K562 (cell line): Measurements from ENCODE around the gene FOXP3. TPM values are rescaled to one million over a fixed set of nuclear protein-coding genes. Genes with fewer than 3 reads are reported as not detected.

Experiments
- ATF7 ChIP-seq: fragments of 450-650 bp; IDR thresholded peaks from 2 replicates; pipeline ENCODE4 v1.7.1; 2014; ENCODE audit warnings: mild to moderate bottlenecking, moderate library complexity
- CTBP1 ChIP-seq: fragments of 450-650 bp; IDR thresholded peaks from 2 replicates; pipeline ENCODE4 v1.6.1; 2016; ENCODE audit warnings: borderline replicate concordance
- FOS ChIP-seq: IDR thresholded peaks from 3 replicates; pipeline ENCODE4 v1.6.1; 2011; ENCODE audit not compliant: insufficient read length; ENCODE audit errors: extremely low read depth
- RNF2 ChIP-seq: sonication (generic); IDR thresholded peaks from 2 replicates; pipeline ENCODE4 v1.6.1; 2016
- SIN3A ChIP-seq, 2 experiments: fragments of 150-350 bp in 1 of 2; IDR thresholded peaks; 2 replicates each; pipeline ENCODE4 v1.6.1; 2011 to 2016; ENCODE audit warnings: borderline replicate concordance in 2 of 2, low read depth in 2 of 2, low read length in 2 of 2, mild to moderate bottlenecking in 2 of 2, moderate library complexity in 2 of 2; ENCODE audit not compliant: control insufficient read depth in 1 of 2
- TAF1 ChIP-seq: IDR thresholded peaks from 2 replicates; pipeline ENCODE4 v1.6.1; 2011; ENCODE audit warnings: mild to moderate bottlenecking, low read length, moderate library complexity; ENCODE audit not compliant: insufficient read depth, control insufficient read depth, severe bottlenecking; ENCODE audit errors: extremely low read depth
- TAF7 ChIP-seq: fragments of 450-650 bp; IDR thresholded peaks from 2 replicates; pipeline ENCODE4 v1.6.1; 2016; ENCODE audit warnings: missing genetic modification characterization, missing compliant biosample characterization
- ZNF274 ChIP-seq: IDR thresholded peaks from 2 replicates; pipeline ENCODE4 v1.6.1; 2011; ENCODE audit warnings: low read depth, mild to moderate bottlenecking, low read length, moderate library complexity, borderline replicate concordance
- ZSCAN29 ChIP-seq: fragments of 450-650 bp; IDR thresholded peaks from 2 replicates; pipeline ENCODE4 v1.6.1; 2017
- polyA plus RNA-seq, 8 experiments: library from polyadenylated mRNA; depleted of rRNA in 4 of 8; stranded (reverse) in 5 of 8; unstranded in 3 of 8; fragments of >200 nt; fragmentation: Nextera tagmentation in 2 of 8; fragmentation: Illumina TruSeq in 1 of 8; extraction: Ambion mirVana in 2 of 8; extraction: Trizol in 1 of 8; gene quantifications; 2 replicates each; pipeline versions ENCODE4 v1.2.1 to v1.2.3, GENCODE V29; 2011 to 2014; ENCODE audit warnings: inconsistent platforms in 1 of 8, missing spikeins in 1 of 8
- total RNA-seq, 7 experiments: library from RNA; depleted of rRNA in 6 of 7; stranded (reverse); fragments of >200 nt in 6 of 7; fragmentation: Illumina TruSeq in 2 of 7; extraction: Trizol in 2 of 7; gene quantifications; 2 replicates each; pipeline versions ENCODE4 v1.2.1 to v1.2.3, GENCODE V29; 2011 to 2021; ENCODE audit warnings: low replicate concordance in 1 of 7
- TF ChIP-seq, protein P1 (sequence below), 2 experiments: fragments of 450-650 bp in 1 of 2; sonication (generic) in 1 of 2; formaldehyde crosslinking in 1 of 2; IDR thresholded peaks; 2 replicates each; pipeline versions ENCODE4 v1.7.1 to v1.9.0; 2016 to 2022; ENCODE audit warnings: inconsistent platforms in 1 of 2, mild to moderate bottlenecking in 1 of 2, missing genetic modification reagents in 1 of 2
- TF ChIP-seq, protein P2 (sequence below): fragments of 450-650 bp; formaldehyde crosslinking; IDR thresholded peaks from 2 replicates; pipeline ENCODE4 v1.4.0; 2022; ENCODE audit warnings: missing genetic modification characterization
- TF ChIP-seq, protein P3 (sequence below): fragments of 250-450 bp; sonication (Bioruptor Pico); IDR thresholded peaks from 2 replicates; pipeline ENCODE4 v1.4.0; 2020; ENCODE audit warnings: mild to moderate bottlenecking
- TF ChIP-seq, protein P4 (sequence below): fragments of 250-450 bp; sonication (Bioruptor Pico); IDR thresholded peaks from 2 replicates; pipeline ENCODE4 v1.4.0; 2020

FOXP3 gene
- total and polyA plus RNA-seq, 9 of the 15 experiments (the other 6 are each of a cell fraction or from before 2014, with no cell fraction given), result 0.04 to 0.24 (median 0.07) TPM; not detected in 4

- TF ChIP-seq, protein P1, sequence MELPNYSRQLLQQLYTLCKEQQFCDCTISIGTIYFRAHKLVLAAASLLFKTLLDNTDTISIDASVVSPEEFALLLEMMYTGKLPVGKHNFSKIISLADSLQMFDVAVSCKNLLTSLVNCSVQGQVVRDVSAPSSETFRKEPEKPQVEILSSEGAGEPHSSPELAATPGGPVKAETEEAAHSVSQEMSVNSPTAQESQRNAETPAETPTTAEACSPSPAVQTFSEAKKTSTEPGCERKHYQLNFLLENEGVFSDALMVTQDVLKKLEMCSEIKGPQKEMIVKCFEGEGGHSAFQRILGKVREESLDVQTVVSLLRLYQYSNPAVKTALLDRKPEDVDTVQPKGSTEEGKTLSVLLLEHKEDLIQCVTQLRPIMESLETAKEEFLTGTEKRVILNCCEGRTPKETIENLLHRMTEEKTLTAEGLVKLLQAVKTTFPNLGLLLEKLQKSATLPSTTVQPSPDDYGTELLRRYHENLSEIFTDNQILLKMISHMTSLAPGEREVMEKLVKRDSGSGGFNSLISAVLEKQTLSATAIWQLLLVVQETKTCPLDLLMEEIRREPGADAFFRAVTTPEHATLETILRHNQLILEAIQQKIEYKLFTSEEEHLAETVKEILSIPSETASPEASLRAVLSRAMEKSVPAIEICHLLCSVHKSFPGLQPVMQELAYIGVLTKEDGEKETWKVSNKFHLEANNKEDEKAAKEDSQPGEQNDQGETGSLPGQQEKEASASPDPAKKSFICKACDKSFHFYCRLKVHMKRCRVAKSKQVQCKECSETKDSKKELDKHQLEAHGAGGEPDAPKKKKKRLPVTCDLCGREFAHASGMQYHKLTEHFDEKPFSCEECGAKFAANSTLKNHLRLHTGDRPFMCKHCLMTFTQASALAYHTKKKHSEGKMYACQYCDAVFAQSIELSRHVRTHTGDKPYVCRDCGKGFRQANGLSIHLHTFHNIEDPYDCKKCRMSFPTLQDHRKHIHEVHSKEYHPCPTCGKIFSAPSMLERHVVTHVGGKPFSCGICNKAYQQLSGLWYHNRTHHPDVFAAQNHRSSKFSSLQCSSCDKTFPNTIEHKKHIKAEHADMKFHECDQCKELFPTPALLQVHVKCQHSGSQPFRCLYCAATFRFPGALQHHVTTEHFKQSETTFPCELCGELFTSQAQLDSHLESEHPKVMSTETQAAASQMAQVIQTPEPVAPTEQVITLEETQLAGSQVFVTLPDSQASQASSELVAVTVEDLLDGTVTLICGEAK (IDR thresholded peaks at IDR 0.05), result no peak
- TF ChIP-seq, protein P1 (CRISPR knock-in tag; IDR thresholded peaks at IDR 0.05), result no peak
- TF ChIP-seq RNF2 (0 out of 2 replicates have a peak, but pooled peaks have one; percentile 17), ZSCAN29 (no peak), CTBP1 (peak; percentile 26; the same call in 1 of the 2 replicates), ZNF274 (no peak), TAF1 (peak; percentile 58), ATF7 (peak; percentile 85), TAF7 (tag) (0 out of 2 replicates have a peak, but pooled peaks have one; percentile 49), FOS (peak; percentile 89), SIN3A (IDR thresholded peaks at IDR 0.05; ENCODE audit: borderline replicate concordance in 2 of 2, control insufficient read depth in 1 of 2, low read depth in 2 of 2, low read length in 2 of 2) (no peak)
- TF ChIP-seq, protein P2, sequence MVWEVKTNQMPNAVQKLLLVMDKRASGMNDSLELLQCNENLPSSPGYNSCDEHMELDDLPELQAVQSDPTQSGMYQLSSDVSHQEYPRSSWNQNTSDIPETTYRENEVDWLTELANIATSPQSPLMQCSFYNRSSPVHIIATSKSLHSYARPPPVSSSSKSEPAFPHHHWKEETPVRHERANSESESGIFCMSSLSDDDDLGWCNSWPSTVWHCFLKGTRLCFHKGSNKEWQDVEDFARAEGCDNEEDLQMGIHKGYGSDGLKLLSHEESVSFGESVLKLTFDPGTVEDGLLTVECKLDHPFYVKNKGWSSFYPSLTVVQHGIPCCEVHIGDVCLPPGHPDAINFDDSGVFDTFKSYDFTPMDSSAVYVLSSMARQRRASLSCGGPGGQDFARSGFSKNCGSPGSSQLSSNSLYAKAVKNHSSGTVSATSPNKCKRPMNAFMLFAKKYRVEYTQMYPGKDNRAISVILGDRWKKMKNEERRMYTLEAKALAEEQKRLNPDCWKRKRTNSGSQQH (CRISPR knock-in tag), result 0 out of 2 replicates have a peak, but pooled peaks have one; percentile 44
- TF ChIP-seq, protein P3, sequence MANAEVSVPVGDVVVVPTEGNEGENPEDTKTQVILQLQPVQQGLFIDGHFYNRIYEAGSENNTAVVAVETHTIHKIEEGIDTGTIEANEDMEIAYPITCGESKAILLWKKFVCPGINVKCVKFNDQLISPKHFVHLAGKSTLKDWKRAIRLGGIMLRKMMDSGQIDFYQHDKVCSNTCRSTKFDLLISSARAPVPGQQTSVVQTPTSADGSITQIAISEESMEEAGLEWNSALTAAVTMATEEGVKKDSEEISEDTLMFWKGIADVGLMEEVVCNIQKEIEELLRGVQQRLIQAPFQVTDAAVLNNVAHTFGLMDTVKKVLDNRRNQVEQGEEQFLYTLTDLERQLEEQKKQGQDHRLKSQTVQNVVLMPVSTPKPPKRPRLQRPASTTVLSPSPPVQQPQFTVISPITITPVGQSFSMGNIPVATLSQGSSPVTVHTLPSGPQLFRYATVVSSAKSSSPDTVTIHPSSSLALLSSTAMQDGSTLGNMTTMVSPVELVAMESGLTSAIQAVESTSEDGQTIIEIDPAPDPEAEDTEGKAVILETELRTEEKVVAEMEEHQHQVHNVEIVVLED (CRISPR knock-in tag), result no peak
- TF ChIP-seq, protein P4, sequence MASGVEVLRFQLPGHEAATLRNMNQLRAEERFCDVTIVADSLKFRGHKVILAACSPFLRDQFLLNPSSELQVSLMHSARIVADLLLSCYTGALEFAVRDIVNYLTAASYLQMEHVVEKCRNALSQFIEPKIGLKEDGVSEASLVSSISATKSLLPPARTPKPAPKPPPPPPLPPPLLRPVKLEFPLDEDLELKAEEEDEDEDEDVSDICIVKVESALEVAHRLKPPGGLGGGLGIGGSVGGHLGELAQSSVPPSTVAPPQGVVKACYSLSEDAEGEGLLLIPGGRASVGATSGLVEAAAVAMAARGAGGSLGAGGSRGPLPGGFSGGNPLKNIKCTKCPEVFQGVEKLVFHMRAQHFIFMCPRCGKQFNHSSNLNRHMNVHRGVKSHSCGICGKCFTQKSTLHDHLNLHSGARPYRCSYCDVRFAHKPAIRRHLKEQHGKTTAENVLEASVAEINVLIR (CRISPR knock-in tag), result peak; percentile 52; the same call in 1 of the 2 replicates
Observed at GRCh38 chrX:49269010-49269766, 4.7 kb upstream of the FOXP3 start (continued).
